Endothelial cell of umbilical vein (primary cell): ENCODE data around the gene METTL25. TPM values are rescaled to one million over a fixed set of nuclear protein-coding genes. Genes with fewer than 3 reads are reported as not detected.

ENCODE experiments used
- BruUV-seq: library from RNA; stranded (reverse); fragments of 400-500 nt; replicated peaks from 2 replicates; lab custom pipeline; 2021; lab: Mats Ljungman, UMichigan
- CTCF ChIA-PET: fragments of 300-600, 350-600 bp; sonication (Branson Sonifier 250); formaldehyde crosslinking; loops from one replicate; lab custom pipeline; 2021; ENCODE audit warnings: antibody characterized with exemption, inconsistent platforms; lab: Charles Lee
- POLR2A ChIA-PET: fragments of 300-600, 350-600 bp; sonication (Branson Sonifier 250); formaldehyde crosslinking; loops from one replicate; lab custom pipeline; 2021; ENCODE audit warnings: antibody characterized with exemption, inconsistent platforms; lab: Charles Lee
- DNase-seq: peaks from one replicate; pipeline ENCODE4 v3.0.0-alpha.2; 2011; ENCODE audit warnings: low read depth, low spot score
- FAIRE-seq: peaks from 2 replicates; lab custom pipeline; 2011; peaks lifted over from hg19 to GRCh38; lab: Jason Lieb, UNC
- H2AFZ ChIP-seq: 2 replicates; pipeline ENCODE4 v1.6.0; 2012; ENCODE audit warnings: low read depth, low read length, control low read depth, inconsistent platforms
- H3K27ac ChIP-seq: 2 replicates; pipeline ENCODE4 v1.5.1; 2011; ENCODE audit warnings: low read depth, mild to moderate bottlenecking, control low read depth, low read length, moderate library complexity; ENCODE audit not compliant: insufficient read depth
- H3K27me3 ChIP-seq, 2 experiments: 2 replicates each; pipeline versions ENCODE4 v1.6.0 to v1.6.1; 2011; ENCODE audit warnings: low read length in 2 of 2, mixed read lengths in 1 of 2; ENCODE audit not compliant: control insufficient read depth in 2 of 2, insufficient read depth in 2 of 2
- H3K36me3 ChIP-seq, 2 experiments: 2 replicates in 1 of 2; 3 replicates in 1 of 2; pipeline ENCODE4 v1.5.1; 2011; ENCODE audit warnings: low read length in 2 of 2, mild to moderate bottlenecking in 1 of 2, moderate library complexity in 1 of 2; ENCODE audit not compliant: control insufficient read depth in 2 of 2, insufficient read depth in 2 of 2; ENCODE audit errors: extremely low read depth in 1 of 2
- H3K4me1 ChIP-seq: 3 replicates; pipeline ENCODE4 v1.5.1; 2011; ENCODE audit warnings: mild to moderate bottlenecking, low read length; ENCODE audit not compliant: control insufficient read depth, insufficient read depth; ENCODE audit errors: extremely low read depth
- H3K4me2 ChIP-seq: 2 replicates; pipeline ENCODE4 v1.6.1; 2011; ENCODE audit warnings: low read length, control low read depth, mixed read lengths; ENCODE audit not compliant: insufficient read depth
- H3K4me3 ChIP-seq, 3 experiments: fragments of 200-600 bp in 1 of 3; sonication (generic), shearing (Covaris generic) in 1 of 3; replicated peaks in 1 of 3; 2 replicates each; pipeline ENCODE4 v1.5.1; 2011 to 2016; ENCODE audit warnings: control low read depth in 3 of 3, low read length in 3 of 3, mild to moderate bottlenecking in 2 of 3, inconsistent platforms in 1 of 3, low read depth in 1 of 3, moderate library complexity in 1 of 3; ENCODE audit not compliant: insufficient read depth in 1 of 3
- H3K79me2 ChIP-seq: 2 replicates; pipeline ENCODE4 v1.6.0; 2012; ENCODE audit warnings: low read length, inconsistent platforms; ENCODE audit not compliant: control insufficient read depth, insufficient read depth
- H3K9ac ChIP-seq: replicated peaks from 2 replicates; pipeline ENCODE3; 2011; ENCODE audit warnings: low read length, control low read depth; ENCODE audit not compliant: insufficient read depth; ENCODE audit errors: extremely low read depth
- H3K9me1 ChIP-seq: replicated peaks from 3 replicates; pipeline ENCODE4 v1.6.0; 2011; ENCODE audit warnings: mild to moderate bottlenecking, low read length; ENCODE audit not compliant: control insufficient read depth, insufficient read depth; ENCODE audit errors: extremely low read depth
- H3K9me3 ChIP-seq: replicated peaks from 2 replicates; pipeline ENCODE4 v1.5.1; 2012; ENCODE audit warnings: low read length, inconsistent platforms; ENCODE audit not compliant: control insufficient read depth, insufficient read depth
- H4K20me1 ChIP-seq: replicated peaks from 2 replicates; pipeline ENCODE3; 2011; ENCODE audit warnings: mild to moderate bottlenecking, low read length; ENCODE audit not compliant: control insufficient read depth, insufficient read depth; ENCODE audit errors: extremely low read depth
- EZH2 ChIP-seq: IDR thresholded peaks from 2 replicates; pipeline ENCODE4 v1.6.1; 2012; ENCODE audit warnings: borderline replicate concordance, low read depth, mild to moderate bottlenecking, moderate library complexity, low read length, inconsistent platforms; ENCODE audit not compliant: severe bottlenecking
- FOS ChIP-seq: IDR thresholded peaks from 2 replicates; pipeline ENCODE4 v1.6.1; 2011; ENCODE audit warnings: mild to moderate bottlenecking, low read length, moderate library complexity, borderline replicate concordance; ENCODE audit not compliant: insufficient read depth
- GATA2 ChIP-seq: IDR thresholded peaks from 2 replicates; pipeline ENCODE4 v1.7.0; 2011; ENCODE audit warnings: low read depth, mild to moderate bottlenecking, moderate library complexity, mixed read lengths, low read length; ENCODE audit not compliant: insufficient read length, insufficient read depth
- JUN ChIP-seq: IDR thresholded peaks from 2 replicates; pipeline ENCODE4 v1.6.1; 2011; ENCODE audit warnings: borderline replicate concordance, low read depth; ENCODE audit not compliant: insufficient read length, insufficient read depth
- MYC ChIP-seq: IDR thresholded peaks from one replicate; pipeline ENCODE4 v1.6.1; 2011; ENCODE audit warnings: mild to moderate bottlenecking, low read depth, low read length
- POLR2A ChIP-seq: IDR thresholded peaks from 2 replicates; pipeline ENCODE4 v1.6.1; 2012; ENCODE audit warnings: low read depth, mild to moderate bottlenecking, control low read depth, low read length
- POLR2AphosphoS5 ChIP-seq: IDR thresholded peaks from 2 replicates; pipeline ENCODE4 v1.6.1; 2012; ENCODE audit warnings: low read depth, mild to moderate bottlenecking, control low read depth, low read length, moderate library complexity; ENCODE audit not compliant: insufficient read depth
- dilution Hi-C: fragments of 300-500 bp; cut with MboI; formaldehyde crosslinking; loops from one replicate; pipeline ENCODE4 v1.15.0; 2019; ENCODE audit warnings: low sequenced_read_pairs; ENCODE audit not compliant: extremely low pct_ligation_motif_present
- intact Hi-C: fragments of 100-400 bp; cut with micrococcal nuclease; formaldehyde crosslinking; loops from one replicate; pipeline ENCODE4 v1.10.0; 2022
- polyA plus RNA-seq, 4 experiments: library from polyadenylated mRNA; depleted of rRNA in 3 of 4; stranded (reverse) in 3 of 4; unstranded in 1 of 4; fragments of >200 nt; gene quantifications; 2 replicates each; pipeline versions ENCODE4 v1.2.1 to v1.2.3, GENCODE V29; 2011 to 2012; ENCODE audit warnings: missing spikeins in 1 of 4
- total RNA-seq: library from RNA; stranded (reverse); gene quantifications from 2 replicates; pipeline ENCODE4 v1.2.3, GENCODE V29; 2021
- TF ChIP-seq, protein P1 (sequence below): IDR thresholded peaks from 2 replicates; pipeline ENCODE4 v1.6.1; 2011; ENCODE audit not compliant: insufficient read depth, insufficient read length
- TF ChIP-seq, protein P2 (sequence below), 2 donors: IDR thresholded peaks; 1 replicate in 1 of 2; 2 replicates in 1 of 2; pipeline ENCODE4 v1.5.1; 2011; ENCODE audit warnings: low read length in 2 of 2, mild to moderate bottlenecking in 2 of 2, moderate library complexity in 2 of 2, control low read depth in 1 of 2, inconsistent platforms in 1 of 2, low read depth in 1 of 2; ENCODE audit not compliant: insufficient read depth in 1 of 2; ENCODE audit errors: extremely low read depth in 1 of 2

Gene METTL25
- total and polyA plus RNA-seq, 2 donors (not counting 3 experiments of a cell fraction or from before 2014, with no cell fraction given), result 6.5 to 8.5 TPM

DNA sequence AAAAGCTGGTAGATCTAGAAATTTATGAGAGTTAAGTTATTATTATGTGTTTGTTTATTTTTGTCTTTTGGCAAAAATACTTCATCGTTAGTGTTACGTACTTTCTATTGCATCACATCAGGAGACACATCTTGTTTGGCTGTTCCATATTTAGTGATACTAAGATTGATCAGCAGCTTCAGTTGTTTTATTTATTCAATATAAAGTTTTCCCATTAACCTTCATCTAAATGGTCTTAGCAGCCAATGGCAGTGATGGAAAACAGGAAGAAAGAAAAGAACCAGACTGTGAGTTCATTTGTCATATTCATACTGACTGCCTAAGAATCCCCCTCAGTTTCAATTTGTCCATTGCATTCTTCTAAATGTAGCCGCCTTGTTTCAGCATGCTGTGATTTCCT lies 122.3 kb downstream of the METTL25 start:
- BruUV-seq, result no TSS peak
- TF ChIP-seq, protein P1, sequence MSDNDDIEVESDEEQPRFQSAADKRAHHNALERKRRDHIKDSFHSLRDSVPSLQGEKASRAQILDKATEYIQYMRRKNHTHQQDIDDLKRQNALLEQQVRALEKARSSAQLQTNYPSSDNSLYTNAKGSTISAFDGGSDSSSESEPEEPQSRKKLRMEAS, result no peak
- TF ChIP-seq MYC, result no peak
- no peak for TF ChIP-seq JUN
- TF ChIP-seq POLR2A, result no peak
- TF ChIP-seq, protein P2, sequence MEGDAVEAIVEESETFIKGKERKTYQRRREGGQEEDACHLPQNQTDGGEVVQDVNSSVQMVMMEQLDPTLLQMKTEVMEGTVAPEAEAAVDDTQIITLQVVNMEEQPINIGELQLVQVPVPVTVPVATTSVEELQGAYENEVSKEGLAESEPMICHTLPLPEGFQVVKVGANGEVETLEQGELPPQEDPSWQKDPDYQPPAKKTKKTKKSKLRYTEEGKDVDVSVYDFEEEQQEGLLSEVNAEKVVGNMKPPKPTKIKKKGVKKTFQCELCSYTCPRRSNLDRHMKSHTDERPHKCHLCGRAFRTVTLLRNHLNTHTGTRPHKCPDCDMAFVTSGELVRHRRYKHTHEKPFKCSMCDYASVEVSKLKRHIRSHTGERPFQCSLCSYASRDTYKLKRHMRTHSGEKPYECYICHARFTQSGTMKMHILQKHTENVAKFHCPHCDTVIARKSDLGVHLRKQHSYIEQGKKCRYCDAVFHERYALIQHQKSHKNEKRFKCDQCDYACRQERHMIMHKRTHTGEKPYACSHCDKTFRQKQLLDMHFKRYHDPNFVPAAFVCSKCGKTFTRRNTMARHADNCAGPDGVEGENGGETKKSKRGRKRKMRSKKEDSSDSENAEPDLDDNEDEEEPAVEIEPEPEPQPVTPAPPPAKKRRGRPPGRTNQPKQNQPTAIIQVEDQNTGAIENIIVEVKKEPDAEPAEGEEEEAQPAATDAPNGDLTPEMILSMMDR (IDR thresholded peaks at IDR 0.05; ENCODE audit: extremely low read depth in 1 of 2, insufficient read depth in 1 of 2, low read depth in 1 of 2, low read length in 2 of 2), result no peak
- no peak for TF ChIP-seq FOS
- no peak for TF ChIP-seq POLR2AphosphoS5
- no peak for TF ChIP-seq EZH2
- no peak for TF ChIP-seq GATA2
- Histone ChIP-seq H2AFZ (no peak overlapping the region), H3K36me3 (no peaks in the 10 kb centered on the region), H3K27me3 (no peaks in the 10 kb centered on the region), H3K79me2 (no peaks in the 10 kb centered on the region), H3K4me1 (peaks cover 6% of the 10 kb centered on the region), H3K9me1 (no peaks in the 10 kb centered on the region), H3K27ac (no peak overlapping the region), H3K4me3 (no peak overlapping the region), H3K4me2 (no peak overlapping the region), H3K9me3 (no peaks in the 10 kb centered on the region), H3K9ac (no peak overlapping the region), H4K20me1 (no peaks in the 10 kb centered on the region)
- intact Hi-C loops, result no loop called here
- FAIRE-seq (no peak), DNase-seq (no peak)
- dilution Hi-C loops, result no loop called here
- ChIA-PET POLR2A (no interaction called here), CTCF (no interaction called here)
